ENCODE results near the gene LORICRIN. TPM values are rescaled to one million over a fixed set of nuclear protein-coding genes. Genes with fewer than 3 reads are reported as not detected.

Gene LORICRIN
- total RNA-seq, 6 donors from 2014 or later: not detected

DNA sequence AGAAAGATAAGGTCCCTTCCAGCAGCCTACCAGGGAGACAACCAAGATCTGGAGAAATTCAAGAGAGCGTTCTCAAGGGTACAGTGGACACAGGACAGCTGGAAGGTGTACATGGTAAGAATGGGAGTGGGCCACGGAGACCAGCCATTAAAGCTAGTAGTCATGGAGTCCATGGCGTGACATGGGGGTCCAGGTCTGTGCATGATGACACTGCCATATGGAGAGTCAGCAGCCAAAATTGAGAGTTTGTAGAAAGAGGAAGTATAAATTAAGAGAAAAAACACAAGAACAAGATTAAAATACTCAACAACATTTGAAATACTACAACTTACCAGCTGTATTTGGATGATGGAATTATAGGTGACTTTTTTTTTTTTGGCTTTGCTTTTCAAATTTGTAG is 7.9 kb upstream of the LORICRIN start:
- TF ChIP-seq POLR2A (IDR thresholded peaks at IDR 0.05) (no peak), CTCF (IDR thresholded peaks at IDR 0.05) (no peak), POLR2AphosphoS5 (IDR thresholded peaks at IDR 0.05) (no peak), EP300 (IDR thresholded peaks at IDR 0.05) (no peak)
- no peak for ATAC-seq (ENCODE audit: low FRiP score in 2 of 2)
- 83 to 88% methylated on average over 3 of the region's 3 CpGs for WGBS, 2 donors

DNA sequence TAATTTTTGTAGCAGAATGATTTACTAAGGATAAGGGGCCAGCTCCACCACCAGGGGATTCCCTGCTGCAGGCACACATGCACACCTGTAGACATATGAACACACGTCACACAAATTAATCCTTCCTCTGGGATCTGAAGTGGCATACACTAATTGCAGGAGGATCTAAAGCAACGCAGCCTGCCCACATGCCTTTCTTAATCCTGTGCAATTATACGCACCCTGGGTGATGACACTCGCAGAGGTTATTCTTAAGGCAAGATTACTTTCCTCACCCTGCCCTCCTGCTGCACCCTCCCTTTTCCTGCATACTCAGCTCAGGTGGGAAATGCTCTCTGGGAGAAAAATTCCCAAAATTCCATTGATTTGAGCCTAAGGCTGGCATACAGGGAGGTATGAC is 7.5 kb upstream of the LORICRIN start:
- H3K27me3 ChIP-seq: no peaks in the 10 kb centered on the region
- no peak overlapping the region for H3K27ac ChIP-seq
- TF ChIP-seq POLR2A (IDR thresholded peaks at IDR 0.05) (no peak), POLR2AphosphoS5 (IDR thresholded peaks at IDR 0.05) (no peak), EP300 (IDR thresholded peaks at IDR 0.05) (no peak), CTCF (IDR thresholded peaks at IDR 0.05) (no peak)
- ATAC-seq (ENCODE audit: low FRiP score in 2 of 2): no peak
- no peaks in the 10 kb centered on the region for H3K36me3 ChIP-seq
- H3K4me3 ChIP-seq: no peak overlapping the region
- WGBS, 2 donors: 80 to 86% methylated on average over 4 of the region's 4 CpGs
- H3K9me3 ChIP-seq: no peaks in the 10 kb centered on the region
- no peak for DNase-seq
- no peaks in the 10 kb centered on the region for H3K4me1 ChIP-seq

More for the DNA sequence above, 7.9 kb upstream of the LORICRIN start:
- Histone ChIP-seq H3K4me1 (no peaks in the 10 kb centered on the region), H3K36me3 (no peaks in the 10 kb centered on the region), H3K27me3 (no peaks in the 10 kb centered on the region), H3K27ac (no peak overlapping the region), H3K4me3 (no peak overlapping the region), H3K9me3 (no peaks in the 10 kb centered on the region)
- DNase-seq: no peak

GRCh38 chr1:153253076-153253475 is 6.4 kb upstream of the LORICRIN start:
- WGBS, 2 donors: 95 to 96% methylated on average over 2 of the region's 2 CpGs
- Histone ChIP-seq H3K27ac (no peak overlapping the region), H3K4me3 (no peak overlapping the region), H3K4me1 (no peaks in the 10 kb centered on the region), H3K9me3 (no peaks in the 10 kb centered on the region), H3K27me3 (no peaks in the 10 kb centered on the region), H3K36me3 (no peaks in the 10 kb centered on the region)
- ATAC-seq (ENCODE audit: low FRiP score in 2 of 2) (no peak), DNase-seq (no peak)
- TF ChIP-seq POLR2A (IDR thresholded peaks at IDR 0.05) (no peak), POLR2AphosphoS5 (IDR thresholded peaks at IDR 0.05) (no peak), EP300 (IDR thresholded peaks at IDR 0.05) (no peak), CTCF (IDR thresholded peaks at IDR 0.05) (no peak)

DNA sequence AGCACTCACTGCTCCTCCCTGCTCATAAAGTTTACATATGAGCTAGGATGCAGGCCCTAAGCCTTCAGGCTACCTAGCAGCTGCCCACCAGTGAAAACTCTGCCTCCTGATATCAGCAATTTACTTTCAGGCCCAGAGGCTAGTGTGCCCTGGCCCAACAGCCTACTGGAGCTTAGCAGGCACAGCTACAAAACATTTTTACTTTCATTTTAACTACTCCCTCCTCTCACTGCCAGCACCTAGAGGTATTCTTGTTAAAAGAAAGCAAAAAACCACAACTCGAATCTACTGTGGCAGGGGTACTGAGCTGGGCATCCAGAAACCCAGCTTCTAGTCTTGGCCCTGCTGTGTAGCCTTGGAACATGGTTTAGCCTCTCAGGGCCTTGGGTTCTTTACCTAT is 5.8 kb upstream of the LORICRIN start:
- Histone ChIP-seq H3K27ac (no peak overlapping the region), H3K9me3 (no peaks in the 10 kb centered on the region), H3K4me1 (no peaks in the 10 kb centered on the region), H3K36me3 (no peaks in the 10 kb centered on the region), H3K4me3 (no peak overlapping the region), H3K27me3 (no peaks in the 10 kb centered on the region)
- no peak for ATAC-seq (ENCODE audit: low FRiP score in 2 of 2)
- TF ChIP-seq CTCF (IDR thresholded peaks at IDR 0.05) (no peak), EP300 (IDR thresholded peaks at IDR 0.05) (no peak), POLR2AphosphoS5 (IDR thresholded peaks at IDR 0.05) (no peak), POLR2A (IDR thresholded peaks at IDR 0.05) (no peak)
- WGBS, 2 donors: 45 to 50% methylated on average over 1 of the region's 1 CpG
- no peak for DNase-seq

DNA sequence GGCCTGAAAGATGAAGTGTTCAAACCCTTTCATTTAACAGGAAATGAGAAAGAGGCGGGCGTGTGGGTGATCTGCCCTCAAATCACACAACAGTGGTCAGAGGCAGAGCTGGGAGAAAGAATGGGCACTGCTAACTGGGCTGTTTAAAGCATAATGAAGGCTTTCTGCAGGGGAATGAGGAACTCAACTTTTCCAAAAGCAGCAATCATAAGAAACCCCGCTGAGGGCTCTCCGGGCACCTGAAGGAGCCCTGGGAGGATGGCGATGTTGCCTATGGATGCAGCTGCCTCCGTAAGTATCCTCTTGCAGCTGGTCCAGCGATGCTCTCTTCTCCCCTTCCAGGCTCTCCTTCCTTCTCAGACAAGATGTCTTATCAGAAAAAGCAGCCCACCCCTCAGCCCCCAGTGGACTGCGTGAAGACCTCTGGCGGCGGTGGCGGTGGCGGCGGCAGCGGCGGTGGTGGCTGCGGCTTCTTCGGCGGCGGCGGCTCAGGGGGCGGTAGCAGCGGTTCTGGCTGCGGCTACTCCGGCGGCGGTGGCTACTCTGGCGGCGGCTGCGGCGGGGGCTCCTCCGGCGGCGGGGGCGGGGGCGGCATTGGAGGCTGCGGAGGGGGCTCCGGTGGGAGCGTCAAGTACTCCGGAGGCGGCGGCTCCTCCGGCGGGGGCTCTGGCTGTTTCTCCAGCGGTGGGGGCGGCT is 1.2 kb downstream of the LORICRIN start:
- Histone ChIP-seq H3K9me3 (no peaks in the 10 kb centered on the region), H3K4me1 (peaks cover 13 to 19% (median 16%) of the 10 kb centered on the region in 4 donors), H3K27me3 (peaks cover 0 to 29% (median 15%) of the 10 kb centered on the region in 4 donors), H3K4me3 (peak overlapping the region in 3 of 4 donors; percentile 33 to 53 (median 45)), H3K36me3 (no peaks in the 10 kb centered on the region), H3K27ac (no peak overlapping the region)
- TF ChIP-seq EP300 (IDR thresholded peaks at IDR 0.05) (no peak), POLR2AphosphoS5 (IDR thresholded peaks at IDR 0.05) (no peak), POLR2A (IDR thresholded peaks at IDR 0.05) (no peak), CTCF (IDR thresholded peaks at IDR 0.05) (no peak)
- 14 to 22% methylated on average over 7 to 22 of the region's 45 CpGs for WGBS, 2 donors
- ATAC-seq (ENCODE audit: low FRiP score in 2 of 2) (peak in 1 of 2 donors; percentile 5), DNase-seq (peak in 1 of 2 donors; percentile 87)

All from upper lobe of left lung (tissue), 6 donors.